Measurements from ENCODE around the gene SLC29A4. TPM values are rescaled to one million over a fixed set of nuclear protein-coding genes. Genes with fewer than 3 reads are reported as not detected.

SLC29A4 gene
- total and polyA plus RNA-seq, 4 donors: 1.7 to 13.9 (median 3.9) TPM

GRCh38 chr7:5283421-5284303 is 919 bp downstream of the SLC29A4 start (continued):
- TF ChIP-seq HNF4G (IDR thresholded peaks at IDR 0.05): no peak
- no peak for TF ChIP-seq MAX (IDR thresholded peaks at IDR 0.05)
- no peak for TF ChIP-seq CTCF (IDR thresholded peaks at IDR 0.05; ENCODE audit: low read depth, low read length, missing input control)
- TF ChIP-seq FOXA1 (IDR thresholded peaks at IDR 0.05): no peak
- TF ChIP-seq YY1 (IDR thresholded peaks at IDR 0.05): no peak
- TF ChIP-seq JUND (IDR thresholded peaks at IDR 0.05): no peak

- no peaks in the 10 kb centered on the region for H3K36me3 ChIP-seq (ENCODE audit: control insufficient read depth in 4 of 4, insufficient read depth in 3 of 4, low read depth in 1 of 4, low read length in 3 of 4)
- H3K9me3 ChIP-seq (ENCODE audit: control insufficient read depth in 4 of 4, low read length in 3 of 4): no peaks in the 10 kb centered on the region
- H3K9ac ChIP-seq (ENCODE audit: low read depth in 1 of 2, low read length in 2 of 2): no peak overlapping the region
- no peaks in the 10 kb centered on the region for H3K27me3 ChIP-seq (ENCODE audit: control insufficient read depth in 4 of 4, insufficient read depth in 4 of 4, low read length in 3 of 4)
- H3K4me3 ChIP-seq (ENCODE audit: low read depth in 1 of 3, low read length in 3 of 3): no peak overlapping the region
- peak in 1 of 2 donors; percentile 3 for TF ChIP-seq HNF4A (conservative IDR thresholded peaks at IDR 0.05)
- no peak for TF ChIP-seq GABPA (IDR thresholded peaks at IDR 0.05 in 1 of 2, conservative IDR thresholded peaks at IDR 0.05 in 1 of 2)
- no peak for TF ChIP-seq YY1 (IDR thresholded peaks at IDR 0.05)
- no peak for TF ChIP-seq CTCF (IDR thresholded peaks at IDR 0.05; ENCODE audit: low read depth, low read length, missing input control)
- no peak for TF ChIP-seq TAF1 (conservative IDR thresholded peaks at IDR 0.05)
- no peak for TF ChIP-seq EGR1 (IDR thresholded peaks at IDR 0.05; ENCODE audit: low read depth in 2 of 2)
- no peak for TF ChIP-seq ATF3 (IDR thresholded peaks at IDR 0.05)
- peak; percentile 36 to 51 for TF ChIP-seq RXRA (IDR thresholded peaks at IDR 0.05)
- no peak for TF ChIP-seq FOXA1 (IDR thresholded peaks at IDR 0.05)
- TF ChIP-seq RAD21 (IDR thresholded peaks at IDR 0.05): peak in 1 of 2 donors; percentile 28
- TF ChIP-seq JUND (IDR thresholded peaks at IDR 0.05): no peak
- TF ChIP-seq REST (IDR thresholded peaks at IDR 0.05): no peak
- TF ChIP-seq SP1 (IDR thresholded peaks at IDR 0.05): peak; percentile 17
- TF ChIP-seq NR2F2 (IDR thresholded peaks at IDR 0.05): no peak
- WGBS: 34% methylated on average over 24 of the region's 24 CpGs
- H3K4me1 ChIP-seq (ENCODE audit: control insufficient read depth in 4 of 4, insufficient read depth in 4 of 4, low read length in 3 of 4): peaks cover 5 to 16% (median 12%) of the 10 kb centered on the region in 4 donors
- no peak overlapping the region for H3K27ac ChIP-seq (ENCODE audit: low read depth in 1 of 2, low read length in 2 of 2)
- peak; percentile 62 for DNase-seq (ENCODE audit: low spot score)
Measured at GRCh38 chr7:5284304-5285281, 1.9 kb downstream of the SLC29A4 start.
